Stimulated activated CD8-positive, alpha-beta memory T cell treated with anti-CD3 and anti-CD28 coated beads, Interleukin-7, amount 100 ng/mL, for 1 hour (primary cell): Measurements from ENCODE around the gene RPS6KA2.

Experiments
- DNase-seq, 2 donors: peaks; one replicate each; pipeline ENCODE4 v3.0.0-alpha.2; 2020; ENCODE audit warnings: low read depth in 2 of 2

The RPS6KA2 gene

DNA sequence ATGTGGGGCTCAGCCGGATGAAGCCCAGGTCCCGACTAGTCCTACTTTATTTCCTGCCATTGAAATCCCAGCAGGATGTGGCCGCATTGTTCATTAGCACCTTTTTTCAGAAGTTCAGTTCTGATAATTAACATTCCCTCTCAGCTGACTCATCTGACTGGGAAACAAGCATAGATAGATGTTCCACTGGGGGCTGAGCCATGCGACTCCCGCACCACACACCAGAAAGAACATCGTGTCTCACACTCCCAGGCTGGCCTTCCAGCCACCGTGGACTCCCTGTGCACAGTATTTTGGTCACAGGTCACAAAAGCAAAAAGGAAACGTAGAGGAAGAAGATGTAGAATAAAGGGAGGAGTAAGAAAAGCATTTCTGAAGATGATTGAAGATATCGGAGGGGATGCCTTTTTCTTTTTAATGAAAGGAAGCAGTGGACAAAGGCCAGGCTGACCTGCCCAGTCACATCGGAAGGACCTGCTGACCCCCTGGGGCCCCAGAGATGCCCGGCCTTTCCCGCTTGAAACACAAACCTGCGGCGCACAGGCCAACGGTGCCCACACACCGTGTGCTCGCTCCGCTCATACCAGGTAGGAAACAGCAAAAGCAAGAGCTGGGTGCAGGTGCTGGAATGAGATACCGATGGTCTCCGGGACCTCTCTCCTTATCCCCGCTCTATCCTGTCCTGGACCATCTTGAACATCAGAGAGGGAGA is 11.8 kb downstream of the RPS6KA2 start:
- DNase-seq, result no peak

GRCh38 chr6:166614589-166614988 is 12.5 kb downstream of the RPS6KA2 start:
- no peak for DNase-seq

DNA sequence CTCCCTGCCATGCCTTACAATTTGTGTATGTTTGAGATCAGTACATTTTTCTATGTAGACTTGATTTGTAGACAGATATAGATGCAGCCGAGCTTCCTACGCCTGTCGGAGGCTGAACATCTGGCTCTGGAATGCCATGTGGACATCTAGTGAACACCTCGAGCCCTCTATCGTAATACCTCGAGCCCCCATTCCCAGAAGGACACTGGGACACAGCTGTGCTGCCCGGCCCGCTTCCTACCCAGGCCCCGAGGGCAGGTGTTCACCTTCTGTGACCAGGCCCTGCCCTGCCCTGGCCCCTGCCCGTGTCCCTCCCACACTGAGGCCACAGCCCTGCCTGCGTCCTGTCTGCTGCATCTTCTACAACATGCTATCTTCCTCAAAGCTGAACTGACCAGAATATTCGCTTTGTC is 12.9 kb downstream of the RPS6KA2 start:
- DNase-seq, result no peak

GRCh38 chr6:166613027-166613426 is 14.0 kb downstream of the RPS6KA2 start:
- no peak for DNase-seq

- DNase-seq, result no peak
Measured at GRCh38 chr6:166612471-166612881, 14.6 kb downstream of the RPS6KA2 start.

- DNase-seq, result no peak
Measured at GRCh38 chr6:166611631-166612030, 15.4 kb downstream of the RPS6KA2 start.

DNA sequence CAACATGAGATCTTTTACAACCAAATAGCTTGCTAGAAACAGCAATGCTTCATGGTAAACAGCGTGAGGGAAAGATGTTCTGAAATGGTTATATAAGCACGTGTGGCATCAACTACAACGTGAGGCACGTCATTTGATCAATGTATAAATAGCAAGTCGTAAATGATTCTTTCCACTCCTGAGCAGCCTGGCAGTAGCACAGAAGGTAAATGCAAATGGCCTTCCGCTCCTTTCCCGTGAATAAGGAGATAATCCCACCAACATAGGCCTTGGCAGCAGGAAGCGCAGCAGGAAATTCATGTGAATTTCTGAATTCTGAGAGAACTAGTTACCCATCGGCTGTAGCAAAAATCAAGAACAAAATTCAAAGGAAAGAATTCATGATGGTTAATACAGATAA is 17.0 kb downstream of the RPS6KA2 start:
- DNase-seq, result no peak

- no peak for DNase-seq
Measured at GRCh38 chr6:166608774-166609173, 18.3 kb downstream of the RPS6KA2 start.

DNA sequence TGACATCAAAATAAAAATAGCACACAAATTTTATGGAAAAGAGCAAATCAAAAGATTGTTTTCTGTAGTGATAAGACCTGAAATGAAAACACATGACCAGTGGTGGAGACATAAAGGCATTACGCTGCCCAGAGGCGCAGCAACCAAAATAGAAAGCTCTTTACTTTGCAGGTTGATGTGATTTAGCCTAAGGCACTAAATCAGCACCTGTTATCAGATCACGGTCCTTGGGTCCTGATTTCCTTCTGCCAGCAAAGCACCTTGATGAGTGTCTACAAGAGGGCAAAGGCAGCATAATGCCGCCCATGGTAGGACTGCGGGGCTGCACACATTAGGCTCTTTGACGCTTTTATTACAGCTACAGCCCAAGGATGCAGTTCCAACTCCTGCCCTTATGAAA is 21.3 kb downstream of the RPS6KA2 start:
- DNase-seq, result no peak

DNA sequence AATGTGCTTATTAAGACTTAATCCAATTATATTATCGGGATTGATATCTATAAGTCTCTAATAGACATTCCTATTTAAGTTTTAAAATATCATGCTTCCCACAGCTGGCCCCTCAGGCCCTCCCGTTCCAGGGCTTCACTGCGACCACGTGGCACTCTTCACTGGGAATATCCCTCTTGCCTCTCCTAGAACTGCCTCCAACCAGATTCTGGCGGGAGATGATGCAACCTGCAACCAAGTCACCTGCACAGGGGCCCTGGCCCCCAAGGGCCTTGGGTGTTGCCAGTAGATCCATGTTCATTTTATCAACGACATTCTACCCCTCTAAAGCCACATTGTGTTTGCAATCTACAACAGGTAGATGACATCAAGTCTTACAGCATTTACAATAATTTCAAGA is 22.1 kb downstream of the RPS6KA2 start:
- no peak for DNase-seq

DNA sequence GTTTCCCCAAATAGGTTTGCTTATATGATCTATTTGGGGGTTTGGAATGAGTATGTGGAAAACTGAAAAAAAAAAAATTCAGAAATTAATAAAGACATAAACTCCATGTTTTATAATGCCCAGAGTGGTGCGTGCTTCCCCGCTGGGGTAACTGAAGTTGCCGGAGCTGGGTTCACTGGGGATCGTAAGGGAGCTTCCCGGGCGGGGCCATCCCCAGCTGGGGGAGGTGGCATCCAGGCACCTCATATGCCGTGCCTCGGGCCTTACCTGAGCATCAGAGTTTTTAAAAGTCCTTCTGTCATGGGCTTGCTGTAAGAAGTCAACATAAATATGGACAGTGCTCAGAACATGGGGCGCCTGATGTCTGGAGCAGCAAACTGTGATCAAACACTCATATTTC is 22.7 kb downstream of the RPS6KA2 start:
- no peak for DNase-seq

DNA sequence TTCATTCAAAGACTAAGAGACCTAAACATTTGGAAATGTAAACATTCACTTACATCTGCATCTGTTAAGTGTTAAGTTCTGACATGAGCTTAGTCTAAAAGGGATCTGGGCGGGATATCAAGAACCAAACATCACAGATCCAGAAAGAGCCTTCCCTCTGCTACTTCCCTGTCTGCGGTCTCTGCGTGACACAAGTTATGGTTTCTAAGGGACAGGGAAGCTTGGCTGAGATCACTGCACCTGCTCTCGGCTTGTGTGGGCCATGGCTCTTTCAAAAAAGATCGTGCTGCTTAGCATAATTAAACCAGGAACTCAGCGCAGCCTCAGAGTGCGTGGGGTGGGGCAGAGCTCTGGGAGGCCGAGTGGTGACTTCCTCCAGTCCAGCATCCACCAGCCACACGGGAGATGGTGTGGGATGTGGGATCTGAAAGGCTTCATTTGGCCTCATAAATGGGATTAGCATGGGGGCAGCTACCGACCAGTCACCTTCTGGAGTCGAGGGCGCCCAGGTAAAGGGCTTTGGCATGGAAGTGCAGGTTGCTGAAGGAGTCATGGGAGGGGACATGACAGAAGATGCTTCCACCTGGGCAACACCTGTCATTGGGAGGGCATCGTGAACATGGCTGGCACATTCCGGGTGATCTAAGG is 23.9 kb downstream of the RPS6KA2 start:
- no peak for DNase-seq

GRCh38 chr6:166601956-166602355 is 25.1 kb downstream of the RPS6KA2 start:
- DNase-seq, result no peak

- no peak for DNase-seq
Measured at GRCh38 chr6:166600931-166601330, 26.1 kb downstream of the RPS6KA2 start.

DNA sequence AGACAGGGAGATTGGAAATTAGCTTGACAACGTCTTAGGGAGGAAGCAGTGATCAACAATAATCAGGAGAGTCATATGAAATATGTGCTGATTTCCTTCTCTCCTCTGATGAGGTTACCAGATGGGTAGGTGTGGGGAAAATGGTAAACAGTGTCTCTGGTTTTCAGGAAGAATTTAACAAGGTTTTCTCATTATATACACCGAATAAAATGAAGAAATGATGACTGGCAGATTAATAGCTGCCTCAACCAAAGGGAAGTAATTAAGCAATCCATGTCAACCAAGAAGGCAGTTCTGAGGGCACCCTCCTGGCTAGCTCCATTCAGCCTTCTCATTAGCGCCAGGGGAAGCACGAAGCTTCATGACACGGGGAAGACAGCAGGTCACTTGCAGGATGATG is 27.8 kb downstream of the RPS6KA2 start:
- DNase-seq, result no peak

DNA sequence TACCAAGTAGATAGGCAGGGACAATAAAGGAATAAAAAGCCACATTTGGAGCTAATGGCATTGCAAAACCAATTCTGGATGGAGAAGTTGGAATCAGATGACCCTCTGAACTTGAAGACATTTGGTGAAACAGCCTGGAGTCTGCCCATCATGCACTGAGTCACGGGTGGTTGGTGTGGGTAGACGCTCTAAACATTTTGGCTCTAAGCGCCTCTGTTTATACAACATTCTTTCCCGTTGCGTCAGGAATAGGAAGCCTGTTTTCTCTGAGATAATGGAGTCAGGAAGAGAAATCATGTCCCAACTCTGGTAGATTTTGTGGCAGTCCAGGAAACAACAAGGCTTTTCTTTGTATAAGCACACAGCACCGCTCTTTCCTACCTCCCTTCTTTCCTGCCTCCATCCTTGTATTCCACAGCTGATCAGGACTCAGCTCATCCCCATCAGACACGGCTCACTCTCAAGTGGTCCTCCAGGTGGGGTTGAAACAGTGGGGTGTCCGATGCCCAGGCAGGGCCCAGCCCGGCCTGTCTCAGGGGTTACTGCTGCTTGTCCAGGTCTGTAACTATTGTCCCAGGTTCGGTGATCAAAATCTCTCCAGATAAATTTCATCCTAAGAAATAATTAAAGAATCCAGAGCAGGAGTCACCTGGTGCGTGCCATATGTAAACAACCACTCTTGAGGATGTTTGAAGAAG is 28.5 kb downstream of the RPS6KA2 start:
- DNase-seq, result no peak

DNA sequence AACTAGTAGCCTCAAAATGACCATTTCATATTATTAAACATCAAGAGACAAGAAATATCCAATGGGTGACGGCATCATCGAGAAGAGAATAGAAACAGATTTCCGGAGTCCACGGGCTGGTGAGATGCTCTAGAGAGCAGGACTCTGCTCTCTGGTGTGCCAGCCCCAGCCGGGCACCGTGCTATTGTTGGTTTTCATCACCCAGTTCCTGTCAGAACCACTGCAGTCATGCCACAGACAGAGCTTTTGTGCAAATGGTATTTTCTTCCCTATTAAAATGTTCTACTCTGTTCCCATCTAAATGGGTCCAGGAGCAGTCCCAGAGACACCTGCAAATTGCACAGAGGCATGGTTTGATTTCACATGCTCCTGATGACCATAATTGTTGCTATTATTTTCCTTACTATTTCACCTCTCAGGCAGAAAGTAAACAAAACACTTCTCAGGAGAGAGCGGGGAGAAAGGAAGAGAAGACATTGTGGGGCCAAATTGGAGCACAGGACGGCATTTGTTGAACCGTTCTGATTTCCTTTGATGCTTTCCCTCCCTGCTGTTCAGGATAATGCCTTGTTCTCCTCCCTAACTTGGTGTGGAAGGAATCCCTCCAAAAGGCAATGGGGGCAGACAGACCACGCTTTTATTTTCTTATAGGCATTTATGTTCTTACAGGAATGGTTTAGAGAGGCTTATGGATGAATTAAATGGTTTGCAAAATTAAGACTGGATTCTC is 29.2 kb downstream of the RPS6KA2 start:
- no peak for DNase-seq

DNA sequence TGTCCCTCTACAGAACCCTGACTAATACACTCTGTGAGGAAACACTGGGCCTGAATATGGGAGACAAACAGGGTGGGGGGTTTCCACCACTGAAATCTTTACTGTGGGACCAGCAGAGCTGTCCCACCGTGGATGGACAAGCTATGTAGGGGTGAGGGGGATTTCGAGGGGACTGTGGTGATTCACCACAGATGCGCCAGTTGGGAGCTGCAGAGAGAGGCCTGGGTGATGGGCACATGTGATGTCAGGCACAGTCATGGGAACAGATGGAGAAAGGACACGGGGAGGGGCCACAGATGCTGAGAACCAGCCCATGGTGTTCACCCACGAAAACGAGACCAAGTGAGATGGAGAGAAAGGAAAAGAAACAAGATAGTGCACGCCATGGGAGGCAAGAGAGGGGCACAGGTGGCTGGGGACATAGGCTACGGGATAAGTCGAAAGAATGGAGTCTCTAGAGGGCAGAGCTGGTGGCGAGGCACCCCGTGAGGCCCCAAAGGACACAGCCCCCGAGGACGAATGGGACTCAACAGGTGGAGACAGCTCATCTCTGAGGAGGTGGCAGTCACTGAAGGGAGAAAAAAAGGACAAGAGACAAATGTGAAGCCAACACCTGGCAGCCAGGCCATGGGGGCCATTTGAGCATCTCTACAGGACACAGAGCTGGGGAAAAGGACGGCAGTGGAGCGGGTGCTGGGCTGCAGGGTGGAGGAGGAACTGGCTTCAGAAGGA is 30.1 kb downstream of the RPS6KA2 start:
- no peak for DNase-seq

DNA sequence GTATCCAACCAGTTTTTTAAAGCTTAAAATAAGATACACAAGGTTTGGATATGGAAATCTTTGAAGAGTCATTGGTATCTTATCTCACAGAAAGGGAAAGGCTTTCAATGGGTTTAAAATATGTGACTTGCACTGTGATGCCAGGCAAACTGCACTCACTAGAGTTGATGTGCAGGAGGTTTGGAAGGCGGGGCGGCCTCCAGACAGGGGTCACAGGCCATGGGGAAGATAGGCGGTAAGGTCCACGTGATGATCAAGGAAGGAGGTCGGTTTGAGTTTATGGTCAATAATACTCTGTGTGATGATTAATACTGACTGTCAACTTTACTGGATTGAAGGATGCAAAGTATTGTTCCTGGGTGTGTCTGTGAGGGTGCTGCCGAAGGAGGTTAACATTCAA is 31.1 kb downstream of the RPS6KA2 start:
- no peak for DNase-seq

DNA sequence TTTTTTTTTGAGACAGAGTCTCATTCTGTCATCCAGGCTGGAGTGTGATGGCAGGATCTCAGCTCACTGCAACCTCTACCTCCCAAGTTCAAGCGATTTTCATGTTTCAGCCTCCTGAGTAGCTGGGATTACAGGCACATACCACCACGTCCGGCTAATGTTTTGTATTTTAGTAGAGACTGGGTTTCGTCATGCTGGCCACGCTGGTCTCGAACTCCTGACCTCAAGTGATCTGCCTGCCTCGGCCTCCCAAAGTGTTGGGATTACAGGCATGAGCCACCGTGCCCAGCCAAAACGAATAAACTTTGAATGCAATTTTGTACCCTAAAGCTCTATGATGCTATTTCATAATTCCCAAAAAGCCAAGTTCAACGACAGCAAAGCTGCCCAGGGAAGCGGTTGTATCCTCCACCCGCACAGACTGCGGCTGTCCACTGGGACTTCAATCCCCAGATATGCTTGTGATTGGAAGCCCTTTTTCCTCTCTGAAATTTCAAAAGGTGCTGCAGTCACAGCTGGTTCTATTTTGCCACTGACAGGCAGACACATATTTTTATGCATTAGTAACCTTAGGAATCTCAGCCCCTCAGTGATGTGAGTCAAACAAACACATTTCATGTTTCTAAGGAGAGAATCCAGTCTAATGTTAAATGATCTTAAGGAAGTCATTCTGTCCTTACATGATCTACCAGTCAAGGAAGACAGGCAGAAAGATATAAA is 31.8 kb downstream of the RPS6KA2 start:
- DNase-seq, result no peak

DNA sequence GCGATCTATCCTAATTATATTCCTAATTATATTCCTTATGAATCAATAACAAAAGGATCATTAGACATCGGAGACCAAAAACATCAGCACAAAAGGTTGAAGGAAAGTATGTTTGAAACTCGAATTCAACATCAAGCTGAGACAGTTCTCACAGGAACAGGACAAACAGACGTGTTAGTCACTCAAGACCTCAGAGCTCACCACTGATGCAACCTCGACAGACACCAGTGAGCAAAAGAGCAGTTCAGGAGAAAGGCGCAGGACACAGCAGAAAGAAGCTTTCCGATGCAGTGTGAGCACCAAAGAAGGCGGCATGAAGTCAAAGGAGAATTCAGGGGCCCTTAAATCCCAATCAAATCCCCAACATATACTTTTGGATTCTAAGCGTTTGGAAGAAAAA is 34.2 kb downstream of the RPS6KA2 start:
- DNase-seq, result no peak
